Kidney capillary endothelial cell (primary cell): Measurements from ENCODE around the gene SLC25A34.
"Not testable (repeated sequence)": the region's sequence is repeated elsewhere in the genome, so short reads cannot be mapped to it uniquely, and the experiment has no call there.

Experiments
- DNase-seq: peaks from one replicate; pipeline ENCODE4 v3.0.0-alpha.2; 2018; ENCODE audit warnings: low spot score

SLC25A34 gene

GRCh38 chr1:15736038-15736891 lies at the start of gene SLC25A34:
Gene SLC25A34 (plus strand): TSS chr1:15736258. CDS start chr1:15736486, 228 bp downstream.
- no peak for DNase-seq

GRCh38 chr1:15687446-15687845 lies 48.6 kb upstream of the SLC25A34 start:
- DNase-seq: no peak

GRCh38 chr1:15690317-15690716 lies 45.7 kb upstream of the SLC25A34 start:
- no peak for DNase-seq

- DNase-seq: no peak
Measured at GRCh38 chr1:15691434-15692032, 44.5 kb upstream of the SLC25A34 start.

- DNase-seq: no peak
Measured at GRCh38 chr1:15692121-15692682, 43.9 kb upstream of the SLC25A34 start.

- no peak for DNase-seq
Measured at GRCh38 chr1:15693371-15693770, 42.7 kb upstream of the SLC25A34 start.

GRCh38 chr1:15696956-15697521 lies 39.0 kb upstream of the SLC25A34 start:
- no peak for DNase-seq

GRCh38 chr1:15698201-15698600 lies 37.9 kb upstream of the SLC25A34 start:
- DNase-seq: no peak

GRCh38 chr1:15699321-15699720 lies 36.7 kb upstream of the SLC25A34 start:
- DNase-seq: not testable (repeated sequence)

GRCh38 chr1:15700508-15700907 lies 35.5 kb upstream of the SLC25A34 start:
- no peak for DNase-seq

- DNase-seq: no peak
Measured at GRCh38 chr1:15701784-15702183, 34.3 kb upstream of the SLC25A34 start.

GRCh38 chr1:15702722-15703550 lies 33.1 kb upstream of the SLC25A34 start:
- DNase-seq: no peak

- DNase-seq: no peak
Measured at GRCh38 chr1:15703562-15703961, 32.5 kb upstream of the SLC25A34 start.

- no peak for DNase-seq
Measured at GRCh38 chr1:15704526-15705183, 31.4 kb upstream of the SLC25A34 start.

GRCh38 chr1:15705184-15705566 lies 30.9 kb upstream of the SLC25A34 start:
- no peak for DNase-seq

- DNase-seq: no peak
Measured at GRCh38 chr1:15706751-15707150, 29.3 kb upstream of the SLC25A34 start.

GRCh38 chr1:15707239-15707925 lies 28.7 kb upstream of the SLC25A34 start:
- no peak for DNase-seq

- no peak for DNase-seq
Measured at GRCh38 chr1:15708486-15709137, 27.4 kb upstream of the SLC25A34 start.

GRCh38 chr1:15709226-15709625 lies 26.8 kb upstream of the SLC25A34 start:
- DNase-seq: no peak

GRCh38 chr1:15712168-15712567 lies 23.9 kb upstream of the SLC25A34 start:
- no peak for DNase-seq
